SK-N-SH (cell line): Measurements from ENCODE around the gene RMC1. TPM values are rescaled to one million over a fixed set of nuclear protein-coding genes. Genes with fewer than 3 reads are reported as not detected.

Experiments
- CTCF ChIA-PET: fragments of 300-600, 350-600 bp; formaldehyde crosslinking; extraction: SDS; loops from one replicate; lab custom pipeline; 2021; lab: Yijun Ruan, JAX
- POLR2A ChIA-PET: fragments of 350-600 bp; sonication (Branson Sonifier 250); formaldehyde crosslinking; extraction: SDS; loops from one replicate; lab custom pipeline; 2020; ENCODE audit warnings: antibody characterized with exemption, inconsistent platforms; lab: Yijun Ruan, JAX
- DNase-seq: peaks from one replicate; pipeline ENCODE4 v3.0.0; 2012
- H2AFZ ChIP-seq: fragments of 200-600 bp; sonication (generic); 2 replicates; pipeline ENCODE4 v1.8.1; 2016; ENCODE audit warnings: antibody characterized with exemption, mild to moderate bottlenecking, low read depth
- H3F3A ChIP-seq: fragments of 200-600 bp; sonication (generic); replicated peaks from 2 replicates; pipeline ENCODE3; 2016; ENCODE audit warnings: antibody characterized with exemption, mild to moderate bottlenecking; ENCODE audit not compliant: insufficient read depth
- H3K27ac ChIP-seq, 2 experiments: fragments of 200-500 bp in 1 of 2; fragments of 200-600 bp in 1 of 2; sonication (Bioruptor generic) in 1 of 2; sonication (generic), shearing (Covaris generic) in 1 of 2; 2 replicates each; pipeline versions ENCODE4 v1.5.1 to v1.6.1; 2014 to 2016; ENCODE audit warnings: low read depth in 2 of 2, inconsistent platforms in 1 of 2, low read length in 1 of 2, mild to moderate bottlenecking in 1 of 2, mixed read lengths in 1 of 2
- H3K27me3 ChIP-seq: fragments of 200-600 bp; sonication (generic), shearing (Covaris generic); 2 replicates; pipeline ENCODE4 v1.6.1; 2016; ENCODE audit warnings: mixed run types; ENCODE audit not compliant: insufficient read depth
- H3K36me3 ChIP-seq, 2 experiments: fragments of 200-500 bp in 1 of 2; fragments of 200-600 bp in 1 of 2; sonication (Bioruptor generic) in 1 of 2; sonication (generic) in 1 of 2; replicated peaks in 1 of 2; 2 replicates each; pipeline versions ENCODE3 to v1.5.1; 2014 to 2016; ENCODE audit warnings: low read length in 1 of 2, mild to moderate bottlenecking in 1 of 2; ENCODE audit not compliant: insufficient read depth in 2 of 2, control insufficient read depth in 1 of 2
- H3K4me1 ChIP-seq, 2 experiments: fragments of 200-500 bp in 1 of 2; fragments of 200-600 bp in 1 of 2; sonication (Bioruptor generic) in 1 of 2; sonication (generic), shearing (Covaris generic) in 1 of 2; 2 replicates each; pipeline versions ENCODE4 v1.5.1 to v1.6.1; 2014 to 2016; ENCODE audit warnings: low read depth in 1 of 2, low read length in 1 of 2, mixed run types in 1 of 2; ENCODE audit not compliant: insufficient read depth in 2 of 2, control insufficient read depth in 1 of 2
- H3K4me2 ChIP-seq: fragments of 200-600 bp; sonication (generic), shearing (Covaris generic); 2 replicates; pipeline ENCODE4 v1.6.1; 2017; ENCODE audit warnings: mixed run types
- H3K4me3 ChIP-seq, 2 experiments: fragments of 200-500 bp in 1 of 2; fragments of 200-600 bp in 1 of 2; sonication (Bioruptor generic) in 1 of 2; sonication (generic), shearing (Covaris generic) in 1 of 2; 2 replicates each; pipeline versions ENCODE4 v1.5.1 to v1.8.1; 2014 to 2016; ENCODE audit warnings: low read depth in 2 of 2, inconsistent platforms in 1 of 2, low read length in 1 of 2, mild to moderate bottlenecking in 1 of 2, mixed read lengths in 1 of 2, moderate library complexity in 1 of 2
- H3K79me2 ChIP-seq: fragments of 200-600 bp; sonication (generic); 2 replicates; pipeline ENCODE4 v1.8.1; 2017; ENCODE audit warnings: mild to moderate bottlenecking; ENCODE audit not compliant: insufficient read depth
- H3K9ac ChIP-seq: fragments of 200-600 bp; sonication (generic); 2 replicates; pipeline ENCODE4 v1.6.1; 2017; ENCODE audit warnings: mixed run types
- H3K9me2 ChIP-seq: fragments of 200-600 bp; sonication (generic); 2 replicates; pipeline ENCODE4 v1.6.1; 2017; ENCODE audit warnings: mixed run types
- H3K9me3 ChIP-seq: fragments of 200-600 bp; sonication (generic); 2 replicates; pipeline ENCODE4 v1.6.1; 2017; ENCODE audit warnings: mixed run types, mild to moderate bottlenecking, moderate library complexity
- H4K20me1 ChIP-seq: fragments of 200-600 bp; sonication (generic); 2 replicates; pipeline ENCODE4 v1.6.1; 2017; ENCODE audit warnings: mild to moderate bottlenecking, mixed run types; ENCODE audit not compliant: insufficient read depth
- CHD2 ChIP-seq: fragments of 150-350 bp; IDR thresholded peaks from 2 replicates; pipeline ENCODE4 v1.6.1; 2018; ENCODE audit warnings: low read length; ENCODE audit not compliant: partially characterized antibody
- ELF1 ChIP-seq: IDR thresholded peaks from 2 replicates; pipeline ENCODE4 v1.4.0; 2012
- EP300 ChIP-seq, 2 experiments: IDR thresholded peaks; 2 replicates each; pipeline versions ENCODE4 v1.4.0 to v1.6.1; 2012; ENCODE audit warnings: borderline replicate concordance in 1 of 2, low read depth in 1 of 2, low read length in 1 of 2
- EZH2phosphoT487 ChIP-seq: fragments of 200-600 bp; sonication (generic); IDR thresholded peaks from 2 replicates; pipeline ENCODE4 v1.6.1; 2017; ENCODE audit warnings: low read depth, mixed run types, mild to moderate bottlenecking, antibody characterized with exemption, moderate library complexity, borderline replicate concordance
- FOSL2 ChIP-seq: IDR thresholded peaks from 2 replicates; pipeline ENCODE4 v1.4.0; 2012; ENCODE audit warnings: low read depth, mild to moderate bottlenecking, moderate library complexity, borderline replicate concordance
- GABPA ChIP-seq: IDR thresholded peaks from 2 replicates; pipeline ENCODE4 v1.4.0; 2012; ENCODE audit warnings: low read depth, mild to moderate bottlenecking
- MXI1 ChIP-seq: IDR thresholded peaks from 2 replicates; pipeline ENCODE4 v1.6.1; 2012; ENCODE audit warnings: mild to moderate bottlenecking, low read depth, low read length, improper control_type of control experiment
- NRF1 ChIP-seq: IDR thresholded peaks from 2 replicates; pipeline ENCODE4 v1.6.1; 2012; ENCODE audit warnings: low read depth, mild to moderate bottlenecking, low read length
- PBX3 ChIP-seq: IDR thresholded peaks from 2 replicates; pipeline ENCODE4; 2012
- RAD21 ChIP-seq: IDR thresholded peaks from 2 replicates; pipeline ENCODE4 v1.6.1; 2012; ENCODE audit warnings: mild to moderate bottlenecking, low read length
- RCOR1 ChIP-seq: fragments of 150-350 bp; IDR thresholded peaks from 2 replicates; pipeline ENCODE4 v1.6.1; 2017; ENCODE audit warnings: antibody characterized with exemption, low read length
- REST ChIP-seq: IDR thresholded peaks from 2 replicates; pipeline ENCODE4 v1.6.1; 2012; ENCODE audit warnings: mild to moderate bottlenecking, low read depth, low read length, moderate library complexity
- SMC3 ChIP-seq: IDR thresholded peaks from 2 replicates; pipeline ENCODE4 v1.6.1; 2012; ENCODE audit warnings: low read depth, low read length, improper control_type of control experiment
- TEAD4 ChIP-seq: IDR thresholded peaks from 2 replicates; pipeline ENCODE4 v1.4.0; 2012; ENCODE audit warnings: mild to moderate bottlenecking, borderline replicate concordance; ENCODE audit not compliant: insufficient read depth
- WGBS: methylation state at CpG from one replicate; pipeline ENCODE4 v1.1.6; 2017; ENCODE audit warnings: low lambda C conversion rate; 5-methylcytosine and 5-hydroxymethylcytosine counted together
- polyA plus RNA-seq, 3 experiments: library from polyadenylated mRNA; depleted of rRNA; stranded (reverse); fragments of >200 nt; gene quantifications; 2 replicates each; pipeline ENCODE4 v1.2.3, GENCODE V29; 2012

The RMC1 gene
- polyA plus RNA-seq, 1 of the 3 experiments (the other 2 are of a cell fraction), result 26.4 TPM

- DNase-seq, result no peak
- Histone ChIP-seq H2AFZ (no peak overlapping the region), H4K20me1 (no peaks in the 10 kb centered on the region), H3K9ac (no peak overlapping the region), H3K4me2 (no peak overlapping the region), H3K9me2 (no peaks in the 10 kb centered on the region), H3K4me1 (no peaks in the 10 kb centered on the region), H3K27me3 (no peaks in the 10 kb centered on the region), H3K36me3 (peaks cover 35 to 38% of the 10 kb centered on the region in 2 experiments), H3K4me3 (no peak overlapping the region), H3K9me3 (no peaks in the 10 kb centered on the region), H3K27ac (no peak overlapping the region), H3K79me2 (no peaks in the 10 kb centered on the region), H3F3A (no peaks in the 10 kb centered on the region)
- TF ChIP-seq EP300 (IDR thresholded peaks at IDR 0.05; ENCODE audit: borderline replicate concordance in 1 of 2, low read depth in 1 of 2, low read length in 1 of 2) (no peak), SMC3 (no peak), FOSL2 (no peak), EZH2phosphoT487 (no peak), MXI1 (no peak)
- ChIA-PET POLR2A (no interaction called here), CTCF (interaction anchor here (1.0 to 1.6 kb wide), 2 partner anchors 35 to 37 kb away, joined by 3 to 4 read pairs; no protein-coding TSS in a partner anchor)
Observed at GRCh38 chr18:23550898-23551297, 47.6 kb downstream of the RMC1 start.

- H3K9me2 ChIP-seq, result no peaks in the 10 kb centered on the region
- no peak overlapping the region for H3K9ac ChIP-seq
- H3K36me3 ChIP-seq, result peaks cover 34 to 44% of the 10 kb centered on the region in 2 experiments
- no peaks in the 10 kb centered on the region for H3K79me2 ChIP-seq
- CTCF ChIA-PET, result interaction anchor here (1.0 to 2.0 kb wide), 4 partner anchors 19 to 151 kb away, joined by 3 to 6 read pairs (median 4); no protein-coding TSS in a partner anchor
- POLR2A ChIA-PET, result no interaction called here
- H3K27me3 ChIP-seq, result no peaks in the 10 kb centered on the region
- no peaks in the 10 kb centered on the region for H3K9me3 ChIP-seq
- H3K4me1 ChIP-seq, result no peaks in the 10 kb centered on the region
- H3K27ac ChIP-seq, result no peak overlapping the region
- H3F3A ChIP-seq, result no peaks in the 10 kb centered on the region
- TF ChIP-seq NRF1 (no peak), ELF1 (no peak), RAD21 (no peak), RCOR1 (no peak), TEAD4 (no peak), GABPA (no peak), REST (no peak), CHD2 (no peak), PBX3 (no peak)
- no peaks in the 10 kb centered on the region for H4K20me1 ChIP-seq
- H3K4me3 ChIP-seq, result no peak overlapping the region
- no peak for DNase-seq
- WGBS, result 94% methylated on average over 3 of the region's 3 CpGs
- H2AFZ ChIP-seq, result no peak overlapping the region
- H3K4me2 ChIP-seq, result no peak overlapping the region
Observed at GRCh38 chr18:23551978-23552377, 48.7 kb downstream of the RMC1 start.
